Loucy (cell line): Measurements from ENCODE around the gene STX7.

Experiments used
- EZH2phosphoT487 ChIP-seq: fragments of 200-600 bp; IDR thresholded peaks from 2 replicates; pipeline ENCODE4 v1.6.1; 2018; ENCODE audit warnings: antibody characterized with exemption, mild to moderate bottlenecking, moderate library complexity, borderline replicate concordance
- TF ChIP-seq, protein P1 (sequence below): fragments of 200-600 bp; sonication (generic); conservative IDR thresholded peaks from 2 replicates; pipeline ENCODE4 v1.5.1; 2014; ENCODE audit warnings: mild to moderate bottlenecking, antibody characterized with exemption, low read length

DNA sequence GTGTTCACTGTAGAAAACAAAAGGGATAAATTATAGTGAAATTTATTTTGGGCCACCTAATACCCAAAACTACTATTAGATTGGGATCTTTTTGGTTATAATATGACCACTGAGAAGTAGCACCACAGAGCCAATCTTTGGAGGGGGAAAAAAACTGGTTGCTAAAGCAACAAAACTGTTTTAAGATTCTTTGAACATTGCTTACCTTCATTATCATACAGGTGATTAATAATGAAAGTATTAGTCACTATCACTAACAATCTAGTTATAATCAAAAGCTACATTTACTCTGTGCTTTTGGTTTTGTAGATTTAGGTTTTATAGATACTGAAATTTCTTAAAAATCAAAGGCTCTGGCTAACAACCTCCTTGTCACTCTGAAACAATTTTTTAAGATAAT, 31.7 kb downstream of the STX7 start:
- TF ChIP-seq, protein P1, sequence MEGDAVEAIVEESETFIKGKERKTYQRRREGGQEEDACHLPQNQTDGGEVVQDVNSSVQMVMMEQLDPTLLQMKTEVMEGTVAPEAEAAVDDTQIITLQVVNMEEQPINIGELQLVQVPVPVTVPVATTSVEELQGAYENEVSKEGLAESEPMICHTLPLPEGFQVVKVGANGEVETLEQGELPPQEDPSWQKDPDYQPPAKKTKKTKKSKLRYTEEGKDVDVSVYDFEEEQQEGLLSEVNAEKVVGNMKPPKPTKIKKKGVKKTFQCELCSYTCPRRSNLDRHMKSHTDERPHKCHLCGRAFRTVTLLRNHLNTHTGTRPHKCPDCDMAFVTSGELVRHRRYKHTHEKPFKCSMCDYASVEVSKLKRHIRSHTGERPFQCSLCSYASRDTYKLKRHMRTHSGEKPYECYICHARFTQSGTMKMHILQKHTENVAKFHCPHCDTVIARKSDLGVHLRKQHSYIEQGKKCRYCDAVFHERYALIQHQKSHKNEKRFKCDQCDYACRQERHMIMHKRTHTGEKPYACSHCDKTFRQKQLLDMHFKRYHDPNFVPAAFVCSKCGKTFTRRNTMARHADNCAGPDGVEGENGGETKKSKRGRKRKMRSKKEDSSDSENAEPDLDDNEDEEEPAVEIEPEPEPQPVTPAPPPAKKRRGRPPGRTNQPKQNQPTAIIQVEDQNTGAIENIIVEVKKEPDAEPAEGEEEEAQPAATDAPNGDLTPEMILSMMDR, result no peak
- no peak for TF ChIP-seq EZH2phosphoT487
